Heart left ventricle (tissue), 13 donors: ENCODE measurements around the gene STXBP5.

ENCODE experiments used
- POLR2A ChIP-seq, 2 donors: fragments of 450-650 bp; IDR thresholded peaks; one replicate each; pipeline ENCODE4 v1.6.1; 2017; ENCODE audit warnings: antibody characterized with exemption in 2 of 2, mild to moderate bottlenecking in 2 of 2, moderate library complexity in 2 of 2
- TF ChIP-seq, protein P1 (sequence below), 12 donors: fragments of 200-600 bp; sonication (generic) in 4 of 12; IDR thresholded peaks; one replicate each; pipeline versions ENCODE4 v1.5.0 to v1.8.0; 2018 to 2022; ENCODE audit warnings: antibody characterized with exemption in 12 of 12, mild to moderate bottlenecking in 5 of 12
- donor health status: ischemic (EF 13 %, LVEDD 7.1; RV severe dilation, severe dysfunction).
- donor health status: DM: no; HTN: yes; CAD: no.
- donor health status: DM: no; HTN: no; CAD: no.
- donor health status: ischemic (EF 25% LVEDD 6.9; RV normal size, moderate dysfunction).
- donor health status: ischemic (EF 25% LVEDD 5.7; RV mildly dilated, moderate dysfunction).
- donor health status: ischemic (EF 35%, LVEDD 5.7; RV mildly dilated, moderate dysfunction).
- donor health status: nonischemic (EF 11% LVEDD 7.7; RV severe dilation, severe dysfunction).
- donor health status: DM: yes; HTN: yes; CAD: no.
- donor health status: PGD.
- donor health status: ischemic (EF 29% LVEDD 5.4; RV normal size, mild dysfunction).
- donor health status: nonischemic (EF 23%, LVEDD 6.1; RV moderate dilation, normal function).

DNA sequence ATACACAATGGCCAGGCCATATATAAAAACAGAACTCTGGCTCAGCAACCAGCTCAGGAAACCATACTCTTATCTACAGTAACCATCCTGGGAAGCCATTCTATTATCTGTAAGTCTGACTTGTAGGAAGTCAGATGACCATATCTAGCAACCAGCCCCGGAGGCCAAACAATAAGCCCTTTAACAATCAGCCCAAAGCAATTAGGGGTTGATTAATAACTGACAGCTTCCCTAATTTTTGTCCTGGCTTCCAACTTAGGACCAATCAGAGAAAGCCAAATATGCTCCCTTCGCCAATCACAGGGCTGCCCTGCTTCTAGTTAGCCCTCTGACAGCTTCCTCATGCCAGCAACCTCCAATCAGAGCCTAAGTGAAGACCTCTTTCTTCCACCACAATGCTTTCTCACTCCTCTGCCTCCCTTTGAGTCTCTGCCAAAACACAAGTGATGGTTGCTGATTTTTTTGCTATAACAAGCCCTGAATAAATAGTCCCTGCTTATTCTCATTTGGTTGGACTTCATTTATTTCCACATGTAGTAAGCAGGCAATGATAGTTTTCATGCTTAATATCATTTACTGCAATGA is 37.8 kb upstream of the STXBP5 start:
- no peak for TF ChIP-seq POLR2A (IDR thresholded peaks at IDR 0.05)
- TF ChIP-seq, protein P1, sequence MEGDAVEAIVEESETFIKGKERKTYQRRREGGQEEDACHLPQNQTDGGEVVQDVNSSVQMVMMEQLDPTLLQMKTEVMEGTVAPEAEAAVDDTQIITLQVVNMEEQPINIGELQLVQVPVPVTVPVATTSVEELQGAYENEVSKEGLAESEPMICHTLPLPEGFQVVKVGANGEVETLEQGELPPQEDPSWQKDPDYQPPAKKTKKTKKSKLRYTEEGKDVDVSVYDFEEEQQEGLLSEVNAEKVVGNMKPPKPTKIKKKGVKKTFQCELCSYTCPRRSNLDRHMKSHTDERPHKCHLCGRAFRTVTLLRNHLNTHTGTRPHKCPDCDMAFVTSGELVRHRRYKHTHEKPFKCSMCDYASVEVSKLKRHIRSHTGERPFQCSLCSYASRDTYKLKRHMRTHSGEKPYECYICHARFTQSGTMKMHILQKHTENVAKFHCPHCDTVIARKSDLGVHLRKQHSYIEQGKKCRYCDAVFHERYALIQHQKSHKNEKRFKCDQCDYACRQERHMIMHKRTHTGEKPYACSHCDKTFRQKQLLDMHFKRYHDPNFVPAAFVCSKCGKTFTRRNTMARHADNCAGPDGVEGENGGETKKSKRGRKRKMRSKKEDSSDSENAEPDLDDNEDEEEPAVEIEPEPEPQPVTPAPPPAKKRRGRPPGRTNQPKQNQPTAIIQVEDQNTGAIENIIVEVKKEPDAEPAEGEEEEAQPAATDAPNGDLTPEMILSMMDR (IDR thresholded peaks at IDR 0.05) = no peak
